HPDE6-E6E7 (cell line): ENCODE measurements around the gene ZBTB3.
"Not testable (repeated sequence)": the region's sequence is repeated elsewhere in the genome, so short reads cannot be mapped to it uniquely, and the experiment has no call there.

ENCODE experiments used
- DNase-seq: peaks from one replicate; pipeline ENCODE4 v3.0.0; 2011; ENCODE audit warnings: missing footprints; ENCODE audit errors: extremely low spot score

The ZBTB3 gene

DNA sequence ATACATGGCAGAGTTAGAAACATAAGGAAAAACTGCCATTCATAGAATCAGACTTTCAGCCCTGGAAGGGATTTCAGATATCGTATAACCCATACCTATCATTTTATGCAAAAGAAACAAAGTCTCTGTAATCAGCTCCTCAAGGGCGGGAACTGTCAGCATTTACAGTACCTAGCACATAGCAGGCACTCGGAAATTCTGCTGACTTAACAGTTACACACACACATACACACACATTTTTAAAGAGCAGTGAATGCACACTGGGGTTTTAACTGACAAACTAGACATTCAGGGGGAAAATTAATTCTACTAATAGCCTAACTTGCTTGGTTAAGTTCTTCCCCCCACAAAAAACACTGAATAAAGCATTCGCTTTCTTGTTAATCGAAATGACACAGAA is 37.8 kb downstream of the ZBTB3 start:
- DNase-seq: no peak

DNA sequence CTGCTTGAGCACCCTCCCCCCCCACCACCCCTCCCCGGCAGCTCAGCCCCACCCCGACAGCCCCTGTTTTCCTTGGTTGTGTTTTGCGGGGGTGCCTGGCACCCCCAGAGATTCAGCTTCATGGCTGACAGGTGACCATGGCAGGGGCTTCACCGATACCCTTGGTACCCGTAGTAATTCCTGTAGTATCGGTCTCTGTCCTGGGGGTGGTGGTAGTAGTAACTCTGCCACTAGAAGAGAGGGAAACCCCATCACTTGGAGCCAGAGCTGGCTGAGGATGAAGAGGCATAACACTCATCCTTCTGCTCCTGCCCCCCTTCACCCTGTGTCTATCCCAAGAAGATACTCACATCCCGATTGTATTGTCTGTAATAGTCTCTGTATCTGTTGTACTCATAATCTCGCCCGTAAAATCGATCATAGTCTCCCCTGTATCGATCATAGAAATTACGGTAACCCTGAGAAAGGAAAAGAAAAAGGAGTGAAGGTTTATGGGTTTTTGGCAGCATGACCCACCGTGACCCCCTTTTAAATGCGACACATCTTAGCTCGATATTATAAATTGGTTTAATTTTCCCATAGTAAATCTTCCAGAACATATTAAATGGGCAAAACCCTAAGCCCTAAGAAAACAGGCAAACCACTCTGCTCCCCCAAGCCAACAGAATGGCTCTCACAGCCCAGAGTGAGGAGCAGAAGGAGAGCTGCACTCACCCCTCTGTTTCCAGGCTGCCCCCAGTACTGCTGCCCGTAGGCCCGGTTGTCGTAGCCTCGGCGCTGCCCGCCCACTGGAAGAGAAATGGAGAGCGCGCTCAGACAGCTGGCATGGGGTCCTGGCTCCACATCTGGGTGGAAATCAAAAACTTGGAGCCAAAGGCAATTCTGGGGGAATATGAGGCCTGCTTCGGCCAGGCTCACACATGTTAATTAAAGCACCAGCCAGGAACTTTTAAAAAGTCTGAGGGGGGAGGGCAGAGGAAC is 38.5 kb downstream of the ZBTB3 start:
- no peak for DNase-seq

- no peak for DNase-seq
These were observed 40.6 kb downstream of the ZBTB3 start for GRCh38 chr11:62713343-62713742.

- no peak for DNase-seq
These were observed 41.1 kb downstream of the ZBTB3 start for GRCh38 chr11:62712861-62713260.

- no peak for DNase-seq
These were observed 41.6 kb downstream of the ZBTB3 start for GRCh38 chr11:62712276-62712812.

- no peak for DNase-seq
These were observed 44.0 kb downstream of the ZBTB3 start for GRCh38 chr11:62710001-62710345.

DNA sequence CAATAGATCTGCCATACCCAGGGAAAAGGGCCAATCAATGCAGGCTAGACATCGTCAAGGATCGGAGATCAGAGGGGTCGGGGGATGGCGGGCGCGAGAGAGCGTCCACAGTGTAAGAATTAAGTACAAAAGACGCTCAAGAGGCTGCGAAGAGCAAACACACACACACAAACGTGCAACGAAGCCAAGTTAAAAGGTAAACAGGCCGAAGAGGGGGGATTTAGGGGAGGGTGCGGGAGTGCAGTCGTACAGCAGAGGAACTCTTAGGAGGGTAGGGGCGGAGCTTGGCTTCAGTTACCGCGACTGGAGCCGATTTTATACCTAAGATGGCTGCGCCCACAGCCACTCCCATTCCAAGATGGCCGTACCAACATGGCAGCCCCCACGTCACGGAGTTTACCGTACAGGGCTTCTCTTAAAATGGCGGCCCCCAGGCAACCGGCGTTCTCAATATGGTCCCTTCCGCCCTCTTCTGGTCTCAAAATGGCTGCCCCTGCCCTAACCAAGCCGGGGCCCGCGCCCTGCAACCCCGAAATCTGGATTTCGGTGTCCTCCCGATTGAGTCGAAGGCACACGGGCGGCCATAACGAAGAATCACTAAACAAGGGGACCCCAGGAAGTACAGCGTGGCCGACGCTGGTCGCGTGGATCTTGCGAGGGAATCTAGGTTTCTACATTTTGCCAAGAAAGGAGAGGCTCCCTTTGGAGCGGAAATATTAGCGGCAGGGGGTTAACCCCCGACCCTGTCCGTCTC is 44.5 kb downstream of the ZBTB3 start:
- peak; percentile 88 for DNase-seq

GRCh38 chr11:62708793-62709192 is 45.2 kb downstream of the ZBTB3 start:
- DNase-seq: no peak

DNA sequence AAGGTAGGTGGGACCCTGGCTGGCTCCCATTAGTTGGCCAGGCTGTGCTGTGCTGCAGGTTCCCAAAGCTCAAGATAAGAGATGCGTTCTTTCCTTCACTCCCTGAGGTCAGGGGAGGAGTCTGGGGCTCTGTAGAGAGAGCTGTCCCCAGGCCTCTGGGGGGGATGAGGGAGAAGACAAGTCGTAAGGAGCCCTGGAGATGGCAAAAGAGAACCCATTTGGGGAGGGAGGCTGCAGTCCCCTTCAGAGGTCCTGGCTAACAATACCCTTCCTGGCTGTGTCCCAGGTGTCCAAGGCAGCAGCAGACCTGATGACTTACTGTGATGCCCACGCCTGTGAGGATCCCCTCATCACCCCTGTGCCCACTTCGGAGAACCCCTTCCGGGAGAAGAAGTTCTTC is 45.6 kb downstream of the ZBTB3 start:
- no peak for DNase-seq

DNA sequence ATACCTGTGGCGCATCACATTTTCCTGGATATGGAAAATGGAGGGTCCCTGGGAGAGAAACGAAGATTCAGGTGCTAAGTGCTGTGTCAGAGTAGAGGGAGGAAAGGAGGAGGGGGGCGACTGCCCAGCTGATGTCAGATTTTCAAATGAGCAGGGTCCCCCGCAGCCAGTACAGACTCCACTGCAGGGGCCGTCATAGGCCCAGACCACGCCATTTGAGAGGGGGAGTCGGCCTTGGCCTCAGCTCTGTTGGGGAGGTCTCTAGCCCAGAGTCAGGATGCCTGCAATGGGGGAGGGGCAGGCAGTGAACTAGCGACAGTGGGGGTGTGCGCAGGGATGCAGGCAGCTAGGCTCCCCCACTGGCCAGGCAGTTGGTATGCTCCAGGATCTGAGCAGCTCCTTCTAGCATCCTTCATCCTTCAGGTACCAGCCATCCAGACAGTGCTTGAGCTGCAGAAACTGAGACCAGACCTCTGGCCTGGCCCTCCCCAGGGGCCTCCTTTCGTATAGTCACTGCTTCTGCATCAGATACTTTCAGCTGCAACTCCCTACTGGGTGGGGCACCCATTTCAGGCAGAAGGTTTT is 46.6 kb downstream of the ZBTB3 start, which contains the start of the genes BSCL2 and GNG3:
Gene BSCL2, minus strand, starts transcription at position 148 of the 585 bp plus-strand sequence. CDS start 229 bp downstream, outside the sequence.
Gene GNG3, plus strand, starts transcription at position 400 of the 585 bp plus-strand sequence. CDS start 620 bp downstream, outside the sequence.
- no peak for DNase-seq

DNA sequence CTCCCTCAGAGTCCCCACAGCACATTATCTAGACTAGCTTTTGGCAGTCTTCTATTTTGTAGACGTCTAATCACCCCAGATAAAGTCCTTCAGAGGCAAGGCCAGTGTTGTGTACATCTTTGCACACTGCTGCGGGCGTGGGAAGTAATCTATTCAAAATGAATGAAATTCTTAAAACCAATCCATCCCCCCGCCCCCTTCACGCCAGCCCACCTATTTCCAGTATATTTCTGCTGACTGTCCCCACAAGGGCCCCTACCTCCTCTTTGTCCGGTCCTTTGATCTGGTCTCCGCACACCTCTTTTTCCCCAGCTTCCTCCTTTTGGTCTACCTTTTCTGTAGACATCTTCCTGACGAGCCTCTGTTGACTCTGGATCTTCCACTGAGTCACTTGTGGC is 47.1 kb downstream of the ZBTB3 start:
- no peak for DNase-seq

- DNase-seq: peak; percentile 77
These were observed 47.8 kb downstream of the ZBTB3 start for GRCh38 chr11:62705880-62706849.

GRCh38 chr11:62705413-62705812 is 48.5 kb downstream of the ZBTB3 start:
- no peak for DNase-seq

DNA sequence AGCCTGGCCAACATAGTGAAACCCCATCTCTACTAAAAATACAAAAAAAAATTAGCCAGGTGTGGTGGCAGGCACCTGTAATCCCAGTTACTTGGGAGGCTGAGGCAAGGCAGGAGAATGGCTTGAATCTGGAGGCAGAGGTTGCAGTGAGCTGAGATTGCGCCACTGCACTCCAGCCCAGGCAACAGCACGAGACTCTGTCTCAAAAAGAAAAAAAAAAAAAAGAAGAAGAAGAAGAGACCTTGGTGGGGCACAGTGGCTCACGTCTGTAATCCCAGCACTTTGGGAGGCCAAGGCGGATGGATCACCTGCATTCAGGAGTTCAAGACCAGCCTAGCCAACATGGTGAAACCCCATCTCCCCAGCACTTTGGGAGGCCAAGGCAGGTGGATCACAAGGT is 50.0 kb downstream of the ZBTB3 start:
- not testable (repeated sequence) for DNase-seq

GRCh38 chr11:62702246-62702645 is 51.7 kb downstream of the ZBTB3 start:
- DNase-seq: no peak
